ENCODE data around the gene FAM107B. TPM values are rescaled to one million over a fixed set of nuclear protein-coding genes. Genes with fewer than 3 reads are reported as not detected.

FAM107B gene
- total and polyA plus RNA-seq, 10 of the 15 experiments (the other 5 are each of a cell fraction or from before 2014, with no cell fraction given) = 22.9 to 162 (median 86.6) TPM

- TF ChIP-seq E4F1 (IDR thresholded peaks at IDR 0.05; ENCODE audit: borderline replicate concordance, partially characterized antibody) = no peak
- 0 out of 2 replicates have a peak, but pooled peaks have one; percentile 52 for TF ChIP-seq YBX1 (IDR thresholded peaks at IDR 0.05)
- no peak for TF ChIP-seq ESRRA (IDR thresholded peaks at IDR 0.05; ENCODE audit: low read length)
- TF ChIP-seq NR2C1 (IDR thresholded peaks at IDR 0.05) = no peak
- peak; percentile 92 for TF ChIP-seq NBN (IDR thresholded peaks at IDR 0.05)
- peak; percentile 28 to 62; a peak in 3 of 4 replicates for TF ChIP-seq IKZF2 (IDR thresholded peaks at IDR 0.05)
- peak; percentile 47; the same call in 1 of the 3 replicates for TF ChIP-seq POU2F2 (IDR thresholded peaks at IDR 0.05; ENCODE audit: borderline replicate concordance, low read depth, low read length)
- TF ChIP-seq SMARCA5 (IDR thresholded peaks at IDR 0.05) = no peak
- peak; percentile 83 for TF ChIP-seq POLR2AphosphoS5 (IDR thresholded peaks at IDR 0.05; ENCODE audit: low read length)
- TF ChIP-seq RAD21 (IDR thresholded peaks at IDR 0.05; ENCODE audit: insufficient read depth, low read depth, low read length) = 0 out of 2 replicates have a peak, but pooled peaks have one; percentile 1
- TF ChIP-seq GABPA (IDR thresholded peaks at IDR 0.05; ENCODE audit: low read depth) = no peak
- TF ChIP-seq MAX (IDR thresholded peaks at IDR 0.05; ENCODE audit: low read depth, low read length) = no peak
- no peak for TF ChIP-seq SRF (IDR thresholded peaks at IDR 0.05; ENCODE audit: low read depth in 2 of 2, low read length in 2 of 2)
- TF ChIP-seq ZNF207 (IDR thresholded peaks at IDR 0.05; ENCODE audit: borderline replicate concordance) = 0 out of 2 replicates have a peak, but pooled peaks have one; percentile 0
- TF ChIP-seq NKRF (conservative IDR thresholded peaks at IDR 0.05) = peak; percentile 44; the same call in 1 of the 2 replicates
- no peak; the same call in 1 of the 2 replicates for TF ChIP-seq ZBTB33 (IDR thresholded peaks at IDR 0.05)
- TF ChIP-seq EGR1 (IDR thresholded peaks at IDR 0.05; ENCODE audit: borderline replicate concordance in 1 of 2, low read depth in 2 of 2, low read length in 2 of 2) = peak in 1 of 2 experiments; percentile 69; a peak in 1 of 3 replicates
- no peak for TF ChIP-seq PAX8 (IDR thresholded peaks at IDR 0.05)
- no peak for TF ChIP-seq TCF12 (IDR thresholded peaks at IDR 0.05; ENCODE audit: low read depth, low read length)
- no peak for TF ChIP-seq SKIL (IDR thresholded peaks at IDR 0.05; ENCODE audit: low read depth, poor library complexity, severe bottlenecking)
- TF ChIP-seq NFIC (IDR thresholded peaks at IDR 0.05; ENCODE audit: low read depth, low read length) = no peak
Measured at GRCh38 chr10:14604181-14605142, 170.2 kb downstream of the FAM107B start (continued).

Data from GM12878 (cell line).